Measurements from ENCODE around the gene ZNF644.

Gene ZNF644

DNA sequence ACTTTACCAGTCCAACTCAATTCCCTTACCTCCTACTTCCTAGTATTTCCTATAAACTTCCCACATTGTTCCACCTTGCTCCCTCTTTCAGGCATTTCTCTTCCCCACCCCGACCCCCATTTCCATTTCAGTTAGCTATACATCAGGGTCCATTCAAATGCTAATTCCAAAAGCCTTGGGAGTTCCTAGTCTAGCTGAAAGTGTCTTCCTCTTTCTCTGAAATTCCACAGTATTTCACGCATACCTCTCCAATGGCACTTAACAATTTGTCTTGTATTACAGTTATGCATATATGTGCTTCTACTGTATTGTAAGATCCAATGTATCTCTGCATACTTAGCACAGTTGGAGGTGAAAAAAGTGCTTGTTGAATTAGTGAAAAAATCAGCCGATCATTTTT lies 94.9 kb downstream of the ZNF644 start:
- H3K27ac ChIP-seq = no peak overlapping the region
- TF ChIP-seq, protein P1, sequence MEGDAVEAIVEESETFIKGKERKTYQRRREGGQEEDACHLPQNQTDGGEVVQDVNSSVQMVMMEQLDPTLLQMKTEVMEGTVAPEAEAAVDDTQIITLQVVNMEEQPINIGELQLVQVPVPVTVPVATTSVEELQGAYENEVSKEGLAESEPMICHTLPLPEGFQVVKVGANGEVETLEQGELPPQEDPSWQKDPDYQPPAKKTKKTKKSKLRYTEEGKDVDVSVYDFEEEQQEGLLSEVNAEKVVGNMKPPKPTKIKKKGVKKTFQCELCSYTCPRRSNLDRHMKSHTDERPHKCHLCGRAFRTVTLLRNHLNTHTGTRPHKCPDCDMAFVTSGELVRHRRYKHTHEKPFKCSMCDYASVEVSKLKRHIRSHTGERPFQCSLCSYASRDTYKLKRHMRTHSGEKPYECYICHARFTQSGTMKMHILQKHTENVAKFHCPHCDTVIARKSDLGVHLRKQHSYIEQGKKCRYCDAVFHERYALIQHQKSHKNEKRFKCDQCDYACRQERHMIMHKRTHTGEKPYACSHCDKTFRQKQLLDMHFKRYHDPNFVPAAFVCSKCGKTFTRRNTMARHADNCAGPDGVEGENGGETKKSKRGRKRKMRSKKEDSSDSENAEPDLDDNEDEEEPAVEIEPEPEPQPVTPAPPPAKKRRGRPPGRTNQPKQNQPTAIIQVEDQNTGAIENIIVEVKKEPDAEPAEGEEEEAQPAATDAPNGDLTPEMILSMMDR (IDR thresholded peaks at IDR 0.05) = no peak
- no peak for TF ChIP-seq ZFX (IDR thresholded peaks at IDR 0.05; ENCODE audit: borderline replicate concordance)

DNA sequence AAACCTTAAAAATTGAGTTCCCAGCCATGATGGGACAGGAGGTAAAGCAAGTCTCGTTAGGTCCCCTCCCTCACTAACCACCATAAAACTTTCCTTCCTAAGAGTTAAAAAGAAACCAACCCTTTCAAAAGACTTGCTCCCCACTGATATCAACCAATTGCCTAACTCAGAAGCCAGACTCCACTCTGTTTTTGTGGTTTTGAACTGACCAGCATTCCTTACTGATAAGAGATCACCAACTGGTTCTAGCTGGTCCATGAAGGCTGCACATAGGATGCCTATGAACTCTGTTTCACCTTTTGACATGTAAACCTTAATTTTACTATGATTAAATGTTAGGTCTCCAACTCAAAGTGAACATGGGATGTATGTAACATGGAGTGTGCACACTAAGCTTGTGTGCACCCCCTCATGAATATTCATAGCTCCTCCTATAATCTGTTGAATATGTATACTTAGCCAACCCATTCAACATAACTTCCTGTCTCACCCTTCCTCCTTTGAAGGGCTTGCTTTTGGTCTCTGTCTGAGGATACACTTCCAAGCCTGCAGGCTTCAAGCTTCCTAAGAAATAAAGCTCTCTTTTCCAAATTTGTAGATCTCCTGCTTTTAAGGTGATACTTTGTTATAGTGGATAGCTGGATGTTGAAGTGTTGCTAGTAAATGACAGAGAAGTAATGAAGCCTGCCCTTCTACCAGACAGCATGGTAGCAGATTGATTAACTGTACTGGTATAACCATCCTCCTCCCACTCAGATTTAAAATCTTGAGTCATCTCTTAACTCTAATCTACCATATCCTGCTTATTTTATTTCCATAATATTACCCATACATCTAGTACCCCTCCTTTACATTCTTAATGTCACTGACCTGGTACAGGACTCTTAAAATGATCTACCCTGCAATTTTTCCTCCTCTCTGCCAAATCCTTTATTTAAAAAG lies 95.6 kb downstream of the ZNF644 start:
- no peak overlapping the region for H3K27ac ChIP-seq
- TF ChIP-seq ZFX (IDR thresholded peaks at IDR 0.05; ENCODE audit: borderline replicate concordance) = no peak
- TF ChIP-seq, protein P1 (IDR thresholded peaks at IDR 0.05) = no peak

DNA sequence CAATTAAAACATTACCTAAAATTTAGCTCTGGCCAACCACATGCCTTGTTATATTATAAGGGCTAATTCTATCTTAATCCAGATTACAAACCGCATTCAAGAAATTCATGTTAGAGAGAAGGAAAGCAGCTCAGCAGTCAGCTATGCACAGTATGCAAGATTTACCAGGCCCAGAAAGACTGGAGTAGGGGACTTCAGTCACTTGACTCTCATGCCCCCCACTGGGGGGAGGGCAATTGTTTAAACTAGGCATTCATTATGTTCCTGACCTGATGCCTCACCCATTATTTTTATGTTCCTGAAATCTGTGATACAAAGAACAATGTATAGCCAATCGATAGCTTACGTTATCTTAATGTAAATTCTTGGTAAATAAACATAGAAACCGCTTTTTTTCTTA lies 96.9 kb downstream of the ZNF644 start:
- H3K27ac ChIP-seq = no peak overlapping the region
- TF ChIP-seq ZFX (IDR thresholded peaks at IDR 0.05; ENCODE audit: borderline replicate concordance) = no peak
- TF ChIP-seq, protein P1 (IDR thresholded peaks at IDR 0.05) = no peak

DNA sequence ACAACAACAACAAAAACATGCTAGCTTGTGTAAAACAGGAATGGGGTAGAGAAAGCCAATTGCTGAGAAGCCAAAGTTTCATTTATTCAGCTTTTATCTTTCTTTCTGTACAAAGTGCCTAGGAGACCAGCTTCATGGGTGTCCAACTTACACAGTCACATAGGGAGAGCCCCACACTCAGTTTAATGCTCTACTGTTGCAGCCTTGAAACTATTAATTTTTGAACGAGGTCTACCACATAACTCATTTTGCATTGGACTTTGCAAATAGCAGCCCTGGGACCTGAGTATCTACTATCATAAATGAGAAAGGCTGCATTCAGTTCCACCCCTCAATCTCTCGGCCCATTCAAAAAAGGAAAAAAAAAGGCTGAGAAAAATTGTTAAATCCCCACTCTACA lies 98.8 kb downstream of the ZNF644 start:
- H3K27ac ChIP-seq = no peak overlapping the region
- TF ChIP-seq ZFX (IDR thresholded peaks at IDR 0.05; ENCODE audit: borderline replicate concordance) = no peak
- TF ChIP-seq, protein P1 (IDR thresholded peaks at IDR 0.05) = no peak

DNA sequence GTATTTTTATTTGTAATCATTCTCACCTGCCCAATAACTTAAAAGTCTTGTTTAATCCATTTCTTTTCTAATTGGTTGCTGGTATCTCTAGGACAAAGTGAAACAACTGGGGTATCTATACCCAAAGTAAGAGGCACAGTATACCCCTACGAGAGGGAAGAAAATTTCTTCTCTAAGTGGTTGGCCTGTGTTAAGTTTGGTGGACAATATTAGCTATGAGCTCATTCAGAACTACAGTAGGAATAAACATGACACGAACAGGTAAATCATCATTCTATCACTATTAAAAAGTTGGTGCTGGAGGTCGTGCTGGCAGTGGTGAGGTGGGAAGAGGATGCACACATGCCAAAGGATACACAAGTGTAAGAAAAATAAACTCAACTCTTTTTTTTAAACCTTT lies 99.6 kb downstream of the ZNF644 start:
- no peak overlapping the region for H3K27ac ChIP-seq
- TF ChIP-seq ZFX (IDR thresholded peaks at IDR 0.05; ENCODE audit: borderline replicate concordance) = no peak
- TF ChIP-seq, protein P1 (IDR thresholded peaks at IDR 0.05) = no peak

DNA sequence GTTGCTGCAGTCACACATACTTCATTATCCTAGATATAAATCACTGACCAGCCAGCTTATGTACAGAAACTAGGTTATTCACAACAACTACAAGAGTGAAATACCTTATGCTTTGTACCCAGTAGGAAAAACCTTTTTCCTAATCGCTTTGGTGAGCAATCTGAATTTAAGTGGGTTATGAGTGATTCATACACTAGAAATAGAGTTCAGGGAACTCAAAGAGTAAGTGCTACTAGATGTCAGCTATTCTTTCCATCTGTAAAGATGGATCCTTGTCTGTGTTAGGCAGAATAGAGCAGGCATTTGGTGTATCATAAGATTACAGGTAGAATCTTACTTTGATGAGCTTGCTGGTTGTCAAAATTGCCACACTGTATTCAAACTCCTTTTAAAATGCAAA lies 101.9 kb downstream of the ZNF644 start:
- no peak overlapping the region for H3K27ac ChIP-seq
- TF ChIP-seq, protein P1 (IDR thresholded peaks at IDR 0.05) = no peak
- no peak for TF ChIP-seq ZFX (IDR thresholded peaks at IDR 0.05; ENCODE audit: borderline replicate concordance)

DNA sequence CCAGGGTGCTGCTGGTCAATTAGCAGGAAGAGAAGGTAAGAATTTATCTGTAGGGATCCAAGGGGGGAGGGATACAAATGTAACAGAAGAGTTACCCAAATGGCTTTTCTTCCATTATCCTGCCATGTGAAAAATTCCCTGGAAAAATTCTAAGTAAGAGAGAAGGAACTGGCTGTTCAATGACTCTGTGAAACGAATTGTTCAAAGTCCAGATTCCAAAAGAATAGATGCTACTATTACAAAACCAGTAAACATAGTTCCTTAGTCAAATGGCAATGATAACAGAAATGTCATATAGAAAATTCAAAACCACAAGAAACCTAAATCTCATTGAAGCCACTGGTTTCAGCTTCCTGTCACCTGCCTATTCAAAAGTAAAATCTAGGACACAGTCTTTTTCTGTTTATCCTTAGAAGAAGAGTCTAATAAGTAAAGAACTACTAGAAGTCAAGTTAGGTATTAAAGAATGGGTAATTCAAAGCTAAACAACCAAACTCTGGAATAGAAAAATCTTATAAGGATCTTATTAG lies 102.6 kb downstream of the ZNF644 start:
- TF ChIP-seq, protein P1 (IDR thresholded peaks at IDR 0.05) = no peak
- TF ChIP-seq ZFX (IDR thresholded peaks at IDR 0.05; ENCODE audit: borderline replicate concordance) = no peak
- no peak overlapping the region for H3K27ac ChIP-seq

Data from 22Rv1 (cell line).